Fibroblast of upper back skin (primary cell): ENCODE measurements around the gene ZBP1.
A peak's percentile ranks its signal among the peaks of the same experiment; 100 is the strongest.

ENCODE experiments used
- DNase-seq: peaks from one replicate; pipeline ENCODE4 v3.0.0-alpha.2; 2013

ZBP1 gene

GRCh38 chr20:57658447-57658832 lies 38.2 kb upstream of the ZBP1 start:
- no peak for DNase-seq

DNA sequence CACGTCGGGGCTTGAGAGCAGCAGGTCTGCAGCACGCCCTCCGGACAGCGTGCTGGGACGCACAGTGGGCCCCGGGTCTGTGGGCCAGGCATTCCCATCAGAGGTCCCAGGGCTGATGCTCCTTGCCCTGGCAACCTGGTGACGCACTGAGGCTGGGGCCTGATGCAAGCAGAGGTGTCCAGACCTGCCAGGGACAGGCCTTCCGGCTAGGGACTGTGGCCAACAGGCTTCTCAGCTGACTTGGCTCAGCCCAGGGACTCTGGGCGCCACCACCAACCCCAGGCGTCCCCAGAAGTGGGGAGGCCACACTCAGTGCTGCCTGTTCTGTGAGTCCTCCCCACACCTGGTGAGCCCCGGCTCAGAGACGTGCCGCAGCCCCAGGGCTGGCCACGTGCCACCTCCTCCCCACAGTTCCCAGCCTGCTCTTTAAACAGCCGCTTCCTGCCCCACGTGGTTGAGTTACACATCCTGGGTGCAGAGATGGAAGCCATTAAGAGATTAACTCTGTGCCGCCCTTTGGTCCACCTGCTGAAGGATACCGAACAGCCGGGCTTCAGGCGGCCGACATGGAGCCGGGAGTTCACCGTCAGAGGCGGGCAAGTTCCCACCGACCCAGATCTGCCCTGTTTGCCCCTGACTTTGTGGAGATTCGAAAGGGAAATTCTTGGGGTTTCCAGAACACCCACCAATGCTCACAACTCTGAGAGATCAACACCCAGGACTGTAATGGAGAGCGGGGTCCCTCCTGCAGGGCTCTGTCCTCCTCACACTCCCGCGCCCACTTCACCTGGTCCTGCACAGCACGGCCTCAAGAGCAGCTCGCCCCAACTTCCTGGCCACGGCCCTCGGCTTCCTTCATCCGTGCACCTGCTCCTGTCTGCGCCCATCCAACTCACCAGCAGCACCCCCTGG lies 37.6 kb upstream of the ZBP1 start:
- no peak for DNase-seq

DNA sequence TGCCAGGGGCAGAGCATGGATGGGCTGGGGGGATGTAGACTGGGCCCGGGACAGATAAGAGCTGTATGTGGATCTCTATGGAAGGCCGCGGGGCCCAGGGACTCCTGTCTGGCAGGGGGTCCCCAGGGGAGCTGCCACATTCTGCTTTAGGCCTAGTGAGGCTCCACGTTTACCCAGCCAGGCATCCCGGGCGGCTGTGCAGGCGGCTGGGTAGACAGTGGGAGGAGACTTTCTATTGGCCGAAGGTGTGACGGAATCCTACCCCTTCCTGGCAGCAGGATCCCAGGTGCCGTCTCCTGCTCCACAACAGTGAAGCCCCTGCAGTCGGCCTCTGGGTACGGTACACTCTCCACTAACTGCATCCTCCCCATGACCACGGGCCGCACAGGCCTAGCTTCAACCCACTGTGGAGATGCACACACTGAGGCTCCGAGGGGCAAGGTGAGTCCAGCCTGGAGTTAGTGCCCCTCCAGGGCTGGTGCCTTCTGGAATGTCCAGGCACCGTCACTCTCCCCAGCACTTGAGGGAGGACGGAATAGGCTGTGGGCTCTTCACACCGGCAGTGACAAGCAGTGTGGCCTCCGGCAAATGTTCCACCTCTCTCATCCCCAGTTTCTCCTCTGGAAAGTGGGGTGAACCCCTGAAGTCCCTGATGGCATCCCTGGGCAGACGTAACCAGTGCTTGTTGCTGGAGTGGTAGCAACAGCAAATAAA lies 36.8 kb upstream of the ZBP1 start:
- no peak for DNase-seq

DNA sequence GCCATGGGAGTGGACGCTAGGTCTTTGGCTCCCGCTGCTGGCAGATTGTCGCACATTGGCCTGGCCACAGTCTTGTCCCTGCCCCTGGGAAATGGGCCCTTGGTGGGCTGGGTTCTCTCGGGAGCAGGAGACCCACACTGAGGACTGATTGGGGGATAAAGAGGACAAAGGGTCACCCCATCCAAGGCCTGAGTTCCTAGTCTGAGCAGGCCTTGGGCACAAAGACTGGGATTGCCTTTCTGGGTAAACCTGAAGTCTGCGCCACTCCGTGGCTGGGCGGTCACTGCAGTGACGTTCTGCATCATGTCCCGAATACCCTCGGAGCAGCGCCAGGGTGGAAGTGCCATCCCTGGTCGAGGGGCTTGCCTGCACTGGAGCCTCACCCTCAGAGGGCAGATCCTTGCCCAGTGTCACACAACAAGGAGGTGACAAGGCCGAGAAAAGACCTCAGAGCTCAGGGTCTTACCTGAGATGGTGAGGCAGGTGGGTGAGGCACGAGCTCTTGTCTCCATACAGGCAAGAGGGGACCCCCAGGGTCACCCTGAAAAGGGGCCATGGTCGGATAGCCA lies 36.1 kb upstream of the ZBP1 start:
- no peak for DNase-seq

DNA sequence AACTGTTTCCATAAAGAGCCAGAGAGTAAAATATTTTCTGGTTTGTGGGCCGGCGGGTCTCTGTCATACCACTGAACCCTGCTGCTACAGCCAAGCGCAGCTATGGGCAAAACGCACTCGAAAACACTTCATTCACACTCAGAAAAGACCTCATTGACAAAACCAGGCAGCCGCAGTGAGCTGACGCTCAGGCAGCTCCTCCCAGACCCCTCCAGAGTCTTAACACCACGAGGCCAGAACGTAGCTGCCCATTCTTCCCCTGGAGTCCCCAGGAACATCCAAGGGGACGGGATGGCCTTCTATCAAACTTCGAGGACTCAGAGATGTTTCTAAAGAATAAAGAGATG lies 35.6 kb upstream of the ZBP1 start:
- DNase-seq, result no peak

- DNase-seq, result no peak
Observed at GRCh38 chr20:57654998-57655808, 35.0 kb upstream of the ZBP1 start.

DNA sequence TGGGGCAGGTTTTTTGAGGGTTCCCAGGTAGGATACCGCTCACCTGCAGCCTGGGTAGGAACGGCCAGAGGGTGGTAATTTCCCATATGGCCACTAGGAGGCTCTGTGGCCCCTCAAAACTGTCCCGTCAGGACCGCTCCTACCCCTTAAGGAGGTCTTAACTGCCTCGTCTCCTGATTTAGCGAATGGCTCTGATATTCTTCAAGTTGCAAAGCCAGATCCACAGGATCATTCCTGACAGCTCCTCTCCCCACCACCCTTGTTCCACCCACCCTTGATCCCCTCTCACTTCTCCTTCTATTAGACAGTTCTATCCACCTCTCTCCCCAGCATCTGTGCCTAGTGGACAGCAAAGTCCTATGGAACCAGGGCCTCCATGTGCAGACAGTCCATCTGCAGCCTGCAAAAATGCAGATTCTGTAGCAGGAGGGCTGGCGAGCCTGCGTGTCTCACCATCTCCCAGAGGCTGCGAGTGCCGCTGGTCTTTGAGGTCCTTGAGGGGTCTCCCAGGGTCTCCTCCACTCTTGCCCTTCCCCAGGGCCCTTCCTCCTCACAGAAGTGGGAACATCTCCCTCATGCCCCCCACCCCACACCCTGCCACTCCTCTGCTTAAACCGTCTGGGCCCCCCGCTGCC lies 34.3 kb upstream of the ZBP1 start:
- peak; percentile 62 for DNase-seq

GRCh38 chr20:57653910-57654309 lies 33.7 kb upstream of the ZBP1 start:
- no peak for DNase-seq

DNA sequence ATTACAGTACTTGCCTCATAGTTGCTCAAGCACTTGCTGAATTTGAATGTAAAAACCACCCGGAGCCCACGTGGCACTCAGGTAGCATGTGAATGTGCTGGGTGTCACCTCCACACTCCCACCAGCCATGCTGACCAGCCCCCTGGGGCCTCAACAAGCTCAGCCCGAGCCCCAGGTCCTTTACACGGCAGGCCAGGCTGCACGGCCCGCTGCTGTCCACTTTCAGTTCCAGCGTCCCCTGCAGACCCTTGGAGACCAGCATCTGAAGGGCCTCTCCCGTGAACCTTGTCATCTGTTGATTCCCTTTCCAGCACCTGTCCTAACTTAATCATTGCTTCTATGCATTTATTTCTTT lies 33.3 kb upstream of the ZBP1 start:
- DNase-seq, result no peak

DNA sequence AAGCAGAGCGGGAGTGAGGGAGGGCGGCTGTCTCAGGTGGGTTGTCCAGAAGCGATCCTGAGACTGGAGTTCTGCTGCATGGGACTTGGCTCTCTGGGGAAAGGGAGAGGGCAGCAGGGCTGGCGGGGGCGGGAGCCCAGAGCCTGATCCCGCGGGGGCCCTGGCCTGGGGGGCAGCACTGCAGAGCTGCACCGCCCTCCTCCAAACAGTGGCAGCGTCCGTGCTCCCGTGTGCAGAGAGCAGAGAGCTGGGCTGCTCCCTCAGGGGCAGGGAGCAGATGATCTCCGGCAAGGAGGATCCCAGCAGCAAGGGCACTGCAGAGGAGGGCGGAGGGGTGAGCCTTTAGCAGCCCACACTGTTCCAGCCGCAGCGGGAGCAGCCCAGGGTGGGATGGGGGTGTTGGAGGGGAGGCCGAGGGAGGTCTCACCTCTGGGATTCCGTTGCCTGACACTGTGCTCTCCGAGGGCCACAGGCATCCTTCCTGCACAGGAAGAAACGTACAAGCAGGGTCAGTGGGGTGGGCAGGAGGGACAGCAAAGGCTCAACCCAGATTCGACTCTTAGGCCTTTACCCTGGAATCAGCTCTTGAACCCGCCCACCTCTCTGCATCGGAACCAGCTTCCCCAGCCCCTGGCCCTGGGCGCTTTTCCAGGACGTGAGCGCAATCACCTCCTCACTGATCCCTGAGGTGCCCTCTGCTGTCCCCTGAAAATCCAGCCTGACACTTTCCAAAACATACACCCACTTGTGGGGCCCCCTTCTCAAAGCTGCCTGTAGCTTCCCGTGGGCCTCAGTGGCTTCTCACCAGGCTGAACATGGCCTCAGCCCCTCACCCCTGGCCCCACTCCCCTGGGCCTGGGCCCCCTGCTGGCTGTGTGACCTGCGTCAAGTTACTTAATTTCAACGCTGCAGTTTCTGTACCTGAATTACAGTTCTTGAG lies 32.6 kb upstream of the ZBP1 start:
- no peak for DNase-seq

GRCh38 chr20:57651881-57652605 lies 31.8 kb upstream of the ZBP1 start:
- DNase-seq, result no peak

- DNase-seq, result no peak
Observed at GRCh38 chr20:57650756-57651483, 30.7 kb upstream of the ZBP1 start.

DNA sequence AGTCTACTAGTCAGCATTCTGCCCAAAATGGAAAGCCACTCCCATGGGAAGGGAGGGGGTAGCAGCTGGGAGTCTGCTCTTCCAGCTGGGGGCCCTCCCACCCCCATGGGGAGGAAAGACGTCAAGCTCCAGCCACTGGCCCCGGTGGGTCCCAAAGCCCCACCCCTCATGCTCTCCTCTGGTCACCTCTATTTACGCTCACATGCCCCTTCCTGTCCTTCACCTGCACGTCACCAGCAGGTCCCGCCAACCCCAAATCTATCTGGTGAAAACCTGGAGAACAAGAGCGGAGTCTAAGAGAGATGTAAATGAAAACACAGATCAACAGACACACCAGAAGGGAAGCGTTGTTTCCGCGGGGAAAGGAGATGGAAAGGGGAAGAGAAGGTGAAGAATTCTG lies 30.0 kb upstream of the ZBP1 start:
- DNase-seq, result no peak

DNA sequence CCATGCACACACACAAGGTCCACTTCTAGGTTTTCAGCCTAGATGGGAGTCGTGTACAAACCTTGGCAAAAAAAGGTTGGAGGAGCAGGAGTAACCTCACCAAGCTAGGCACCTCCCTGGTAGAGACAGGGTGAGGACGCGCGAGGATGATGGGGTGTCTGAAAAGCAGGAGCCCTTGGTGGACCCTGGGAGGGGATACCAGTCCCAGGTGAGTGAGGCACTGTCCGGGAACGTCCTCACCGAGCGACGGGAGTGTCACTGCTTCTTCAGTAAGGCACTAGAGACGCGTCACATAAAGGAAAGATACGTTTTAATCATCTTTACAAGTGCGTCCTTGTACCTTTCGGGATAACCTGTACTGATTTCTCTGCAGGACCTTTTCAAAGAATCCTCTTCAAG lies 29.4 kb upstream of the ZBP1 start:
- DNase-seq, result no peak

DNA sequence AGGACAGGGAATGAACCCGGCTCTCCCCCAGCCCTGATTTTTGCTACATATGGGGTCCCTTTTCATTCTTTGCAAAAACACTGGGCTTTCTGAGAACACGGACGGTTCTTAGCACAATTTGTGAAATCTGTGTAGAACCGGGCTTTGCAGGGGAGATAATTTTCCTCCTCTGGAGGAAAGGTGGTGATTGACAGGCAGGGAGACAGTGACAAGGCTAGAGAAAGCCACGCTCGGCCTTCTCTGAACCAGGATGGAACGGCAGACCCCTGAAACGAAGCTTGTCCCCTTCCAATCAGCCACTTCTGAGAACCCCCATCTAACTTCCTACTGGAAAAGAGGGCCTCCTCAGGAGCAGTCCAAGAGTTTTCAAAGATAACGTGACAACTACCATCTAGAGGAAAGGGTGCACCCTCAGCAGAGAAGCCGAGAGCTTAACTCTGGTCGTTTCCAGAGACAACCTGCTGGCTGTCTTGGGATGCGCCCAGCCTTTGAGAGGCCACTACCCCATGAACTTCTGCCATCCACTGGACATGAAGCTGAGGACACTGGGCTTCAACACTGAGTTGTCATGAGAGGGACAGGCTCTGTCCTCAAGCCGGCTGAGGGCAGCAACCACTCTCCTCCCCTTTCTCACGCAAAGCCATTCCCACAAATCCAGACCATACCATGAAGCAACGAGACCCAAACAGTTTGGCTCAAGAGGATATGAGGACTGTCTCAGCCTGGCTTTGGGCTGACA lies 28.8 kb upstream of the ZBP1 start:
- DNase-seq, result no peak

- DNase-seq, result no peak
Observed at GRCh38 chr20:57647933-57648785, 27.9 kb upstream of the ZBP1 start.

DNA sequence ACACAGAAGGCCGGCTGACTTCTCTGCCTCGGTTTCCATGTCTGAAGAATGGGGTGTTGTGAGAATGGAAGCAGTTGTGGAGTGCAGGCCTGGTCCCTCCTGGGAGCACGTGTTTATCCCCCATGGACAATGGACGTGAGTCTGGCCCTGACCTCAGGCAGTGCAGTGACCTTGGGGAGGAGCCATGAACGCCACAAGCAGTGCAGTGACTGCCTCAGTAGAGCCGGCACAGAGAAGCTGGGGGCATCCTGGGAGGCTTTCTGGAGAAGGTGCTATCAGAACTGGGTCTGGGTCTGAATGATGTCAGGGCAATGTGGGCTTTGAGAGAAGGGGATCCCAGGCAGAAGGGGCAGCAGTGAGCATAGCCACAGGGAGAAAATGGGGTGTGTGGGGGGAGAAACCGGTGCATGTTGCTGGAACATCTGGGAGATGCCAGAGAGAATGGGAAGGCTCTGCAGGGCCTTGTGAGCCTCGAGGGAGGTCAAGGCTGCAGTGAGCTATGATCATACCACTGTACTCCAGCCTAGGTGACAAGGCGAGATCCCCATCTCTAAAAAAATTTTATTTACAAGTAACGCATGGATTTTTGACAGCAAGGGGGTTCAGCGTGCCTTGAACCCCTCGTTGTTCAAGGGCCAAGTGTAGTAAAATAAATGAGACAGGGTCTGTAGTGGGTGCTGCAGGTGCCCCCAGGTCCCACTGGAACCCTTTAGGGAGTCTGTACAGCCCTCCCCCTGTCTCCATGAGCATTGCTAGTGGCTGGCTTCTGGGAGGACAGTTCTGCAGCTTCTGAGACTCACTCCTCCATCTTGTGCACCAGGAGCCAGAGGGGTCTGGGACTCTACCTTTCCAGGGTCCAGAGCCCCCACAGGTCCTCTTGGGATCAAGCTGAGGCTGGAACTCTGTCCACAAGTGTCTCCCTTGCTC lies 27.0 kb upstream of the ZBP1 start:
- no peak for DNase-seq

- no peak for DNase-seq
Observed at GRCh38 chr20:57638895-57639236, 18.6 kb upstream of the ZBP1 start.
